Smooth muscle cell (in vitro differentiated cells): ENCODE measurements around the gene CENPB. TPM values are rescaled to one million over a fixed set of nuclear protein-coding genes. Genes with fewer than 3 reads are reported as not detected.
A peak's percentile ranks its signal among the peaks of the same experiment; 100 is the strongest.

Experiments
- DNase-seq: peaks from one replicate; lab custom pipeline; 2025; ENCODE audit not compliant: unreplicated experiment; lab: John Stamatoyannopoulos, UW
- H2AFZ ChIP-seq: fragments of 200-600 bp; sonication (generic); 2 replicates; pipeline ENCODE4 v1.6.0; 2016; ENCODE audit warnings: antibody characterized with exemption, low read depth, mild to moderate bottlenecking
- H3F3A ChIP-seq: fragments of 200-600 bp; sonication (generic); 2 replicates; pipeline ENCODE4 v1.6.0; 2017; ENCODE audit warnings: antibody characterized with exemption, low read depth
- H3K27ac ChIP-seq: fragments of 200-600 bp; sonication (generic); 2 replicates; pipeline ENCODE4 v1.5.1; 2016; ENCODE audit warnings: low read depth, mild to moderate bottlenecking
- H3K27me3 ChIP-seq: fragments of 200-600 bp; sonication (generic); 2 replicates; pipeline ENCODE4 v1.6.1; 2016; ENCODE audit warnings: low read depth, mild to moderate bottlenecking
- H3K36me3 ChIP-seq: fragments of 200-600 bp; sonication (generic); 2 replicates; pipeline ENCODE4 v1.5.1; 2016; ENCODE audit warnings: low read depth
- H3K4me1 ChIP-seq: fragments of 200-600 bp; sonication (generic); 2 replicates; pipeline ENCODE4 v1.5.1; 2016; ENCODE audit warnings: low read depth
- H3K4me2 ChIP-seq: fragments of 200-600 bp; sonication (generic); 2 replicates; pipeline ENCODE4 v1.6.0; 2016; ENCODE audit warnings: mild to moderate bottlenecking
- H3K4me3 ChIP-seq: fragments of 200-600 bp; sonication (generic); 2 replicates; pipeline ENCODE4 v1.5.1; 2016; ENCODE audit warnings: mild to moderate bottlenecking
- H3K79me2 ChIP-seq: fragments of 200-600 bp; sonication (generic); 2 replicates; pipeline ENCODE4 v1.6.0; 2016; ENCODE audit warnings: low read depth, mild to moderate bottlenecking
- H3K9ac ChIP-seq: fragments of 200-600 bp; sonication (generic); 2 replicates; pipeline ENCODE4 v1.6.0; 2016; ENCODE audit warnings: low read depth
- H3K9me3 ChIP-seq: fragments of 200-600 bp; sonication (generic); replicated peaks from 2 replicates; pipeline ENCODE4 v1.5.1; 2016; ENCODE audit warnings: low read depth
- H4K20me1 ChIP-seq: fragments of 200-600 bp; sonication (generic); 2 replicates; pipeline ENCODE4 v1.6.0; 2016; ENCODE audit warnings: low read depth
- CTCF ChIP-seq: fragments of 200-600 bp; sonication (generic); IDR thresholded peaks from 2 replicates; pipeline ENCODE4 v1.5.1; 2017; ENCODE audit warnings: borderline replicate concordance, mild to moderate bottlenecking, antibody characterized with exemption; ENCODE audit not compliant: insufficient read depth, poor library complexity, severe bottlenecking
- WGBS: methylation state at CpG from one replicate; pipeline ENCODE4 v1.1.7; 2016; ENCODE audit warnings: low lambda C conversion rate; 5-methylcytosine and 5-hydroxymethylcytosine counted together
- polyA plus RNA-seq: library from polyadenylated mRNA; unstranded; fragments of >200 nt; fragmentation: Nextera tagmentation; extraction: Ambion mirVana; gene quantifications from 2 replicates; pipeline ENCODE4 v1.2.1, GENCODE V29; 2016
- total RNA-seq: library from RNA; depleted of rRNA; stranded (reverse); fragments of >200 nt; gene quantifications from 2 replicates; pipeline ENCODE4 v1.2.3, GENCODE V29; 2014

The CENPB gene
- total and polyA plus RNA-seq, 2 experiments from 2014 or later = 10.4 to 23.6 TPM

- no peak overlapping the region for H3K4me2 ChIP-seq
- peaks cover 5% of the 10 kb centered on the region for H4K20me1 ChIP-seq
- no peaks in the 10 kb centered on the region for H3K27me3 ChIP-seq
- 95% methylated on average over 3 of the region's 3 CpGs for WGBS
- H3F3A ChIP-seq = no peaks in the 10 kb centered on the region
- H3K9me3 ChIP-seq = no peaks in the 10 kb centered on the region
- no peak overlapping the region for H3K9ac ChIP-seq
- no peak overlapping the region for H3K27ac ChIP-seq
- no peak for TF ChIP-seq CTCF
- no peak overlapping the region for H2AFZ ChIP-seq
- no peak overlapping the region for H3K4me3 ChIP-seq
- no peaks in the 10 kb centered on the region for H3K36me3 ChIP-seq
- no peak for DNase-seq
- peaks cover 23% of the 10 kb centered on the region for H3K4me1 ChIP-seq
- H3K79me2 ChIP-seq = no peaks in the 10 kb centered on the region
Measured at GRCh38 chr20:3798908-3799248, 12.3 kb upstream of the CENPB start.

GRCh38 chr20:3798373-3798768 lies 11.8 kb upstream of the CENPB start:
- peak overlapping the region; percentile 94 for H3K4me2 ChIP-seq
- no peaks in the 10 kb centered on the region for H3K9me3 ChIP-seq
- H3K27me3 ChIP-seq = no peaks in the 10 kb centered on the region
- no peak overlapping the region for H2AFZ ChIP-seq
- TF ChIP-seq CTCF = no peak
- H3F3A ChIP-seq = no peaks in the 10 kb centered on the region
- peaks cover 5% of the 10 kb centered on the region for H4K20me1 ChIP-seq
- H3K4me1 ChIP-seq = peaks cover 23% of the 10 kb centered on the region
- H3K27ac ChIP-seq = no peak overlapping the region
- no peaks in the 10 kb centered on the region for H3K79me2 ChIP-seq
- no peaks in the 10 kb centered on the region for H3K36me3 ChIP-seq
- H3K9ac ChIP-seq = no peak overlapping the region
- no peak overlapping the region for H3K4me3 ChIP-seq
- WGBS = 93% methylated on average over 5 of the region's 5 CpGs
- DNase-seq = no peak

GRCh38 chr20:3797592-3798372 lies 11.2 kb upstream of the CENPB start:
- no peak for TF ChIP-seq CTCF
- no peaks in the 10 kb centered on the region for H3K9me3 ChIP-seq
- no peaks in the 10 kb centered on the region for H3F3A ChIP-seq
- no peak for DNase-seq
- no peak overlapping the region for H2AFZ ChIP-seq
- peak overlapping the region; percentile 73 for H3K4me3 ChIP-seq
- peaks cover 23% of the 10 kb centered on the region for H3K4me1 ChIP-seq
- H3K27ac ChIP-seq = no peak overlapping the region
- H3K9ac ChIP-seq = peak overlapping the region; percentile 22
- H3K4me2 ChIP-seq = peak overlapping the region; percentile 94
- no peaks in the 10 kb centered on the region for H3K36me3 ChIP-seq
- H3K79me2 ChIP-seq = no peaks in the 10 kb centered on the region
- 68% methylated on average over 19 of the region's 19 CpGs for WGBS
- H4K20me1 ChIP-seq = peaks cover 5% of the 10 kb centered on the region
- H3K27me3 ChIP-seq = no peaks in the 10 kb centered on the region

- Histone ChIP-seq H3K36me3 (no peaks in the 10 kb centered on the region), H3K4me3 (peak overlapping the region; percentile 73), H3K4me2 (peak overlapping the region; percentile 94), H3K9me3 (no peaks in the 10 kb centered on the region), H3K79me2 (no peaks in the 10 kb centered on the region), H2AFZ (no peak overlapping the region), H3F3A (no peaks in the 10 kb centered on the region), H3K27me3 (no peaks in the 10 kb centered on the region), H4K20me1 (peaks cover 5% of the 10 kb centered on the region), H3K9ac (no peak overlapping the region), H3K4me1 (peaks cover 23% of the 10 kb centered on the region), H3K27ac (no peak overlapping the region)
- WGBS = 71% methylated on average over 5 of the region's 5 CpGs
- no peak for TF ChIP-seq CTCF
- DNase-seq = no peak
Measured at GRCh38 chr20:3797226-3797545, 10.6 kb upstream of the CENPB start.
